Measurements from ENCODE around the gene KATNB1. TPM values are rescaled to one million over a fixed set of nuclear protein-coding genes. Genes with fewer than 3 reads are reported as not detected.

The KATNB1 gene
- total RNA-seq, 1 experiment from 2014 or later = 8.1 TPM

DNA sequence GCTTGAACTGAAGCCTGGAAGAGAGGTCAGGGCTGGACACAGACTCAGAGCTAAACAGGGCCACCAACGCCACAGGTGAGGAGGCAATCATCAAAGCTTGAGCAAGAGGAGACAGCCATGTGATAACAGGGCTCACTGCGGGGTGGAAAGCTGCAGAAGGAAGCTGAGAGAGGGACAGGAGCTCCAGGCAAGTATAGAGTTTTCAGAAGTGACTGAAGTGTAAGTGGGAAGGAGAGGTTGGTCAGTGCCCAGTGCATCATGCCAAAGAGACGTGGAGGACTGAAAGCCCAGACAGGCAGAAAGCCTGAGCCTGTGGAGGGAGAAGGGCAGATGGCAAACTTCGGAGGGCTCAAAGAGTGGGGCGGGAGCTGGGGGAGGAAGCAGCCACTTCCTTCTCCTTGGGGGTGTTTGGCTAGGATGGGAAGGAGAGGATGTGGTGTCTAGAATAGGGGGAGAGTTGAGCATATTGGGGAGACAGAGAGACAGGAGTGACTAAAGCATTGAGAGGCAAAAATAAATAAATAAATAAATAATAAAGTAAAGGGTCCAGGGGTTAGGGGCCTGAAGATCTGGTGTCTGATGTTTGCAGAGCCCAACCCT lies 64.1 kb downstream of the KATNB1 start:
- Histone ChIP-seq H3K4me1 (ENCODE audit: control insufficient read depth, insufficient read depth, low read length) (peaks cover 37% of the 10 kb centered on the region), H3K27me3 (ENCODE audit: control insufficient read depth, insufficient read depth, low read length) (no peaks in the 10 kb centered on the region), H3K9me3 (ENCODE audit: control insufficient read depth, insufficient read depth, low read depth, low read length) (no peaks in the 10 kb centered on the region), H3K36me3 (ENCODE audit: control insufficient read depth, insufficient read depth, low read length) (no peaks in the 10 kb centered on the region), H3K4me3 (ENCODE audit: low read depth in 2 of 2, low read length in 2 of 2) (no peak overlapping the region), H3K27ac (ENCODE audit: low read length) (peak overlapping the region; percentile 82; the same call in 1 of the 2 replicates)
- ChIA-PET POLR2A (no interaction called here), CTCF (no interaction called here)
- no peak for ATAC-seq
- TF ChIP-seq SIN3A (IDR thresholded peaks at IDR 0.05; ENCODE audit: borderline replicate concordance, insufficient read depth, low read depth, low read length) (no peak), TCF7L2 (IDR thresholded peaks at IDR 0.05; ENCODE audit: low read depth, low read length) (no peak)
- TF ChIP-seq, protein P1, sequence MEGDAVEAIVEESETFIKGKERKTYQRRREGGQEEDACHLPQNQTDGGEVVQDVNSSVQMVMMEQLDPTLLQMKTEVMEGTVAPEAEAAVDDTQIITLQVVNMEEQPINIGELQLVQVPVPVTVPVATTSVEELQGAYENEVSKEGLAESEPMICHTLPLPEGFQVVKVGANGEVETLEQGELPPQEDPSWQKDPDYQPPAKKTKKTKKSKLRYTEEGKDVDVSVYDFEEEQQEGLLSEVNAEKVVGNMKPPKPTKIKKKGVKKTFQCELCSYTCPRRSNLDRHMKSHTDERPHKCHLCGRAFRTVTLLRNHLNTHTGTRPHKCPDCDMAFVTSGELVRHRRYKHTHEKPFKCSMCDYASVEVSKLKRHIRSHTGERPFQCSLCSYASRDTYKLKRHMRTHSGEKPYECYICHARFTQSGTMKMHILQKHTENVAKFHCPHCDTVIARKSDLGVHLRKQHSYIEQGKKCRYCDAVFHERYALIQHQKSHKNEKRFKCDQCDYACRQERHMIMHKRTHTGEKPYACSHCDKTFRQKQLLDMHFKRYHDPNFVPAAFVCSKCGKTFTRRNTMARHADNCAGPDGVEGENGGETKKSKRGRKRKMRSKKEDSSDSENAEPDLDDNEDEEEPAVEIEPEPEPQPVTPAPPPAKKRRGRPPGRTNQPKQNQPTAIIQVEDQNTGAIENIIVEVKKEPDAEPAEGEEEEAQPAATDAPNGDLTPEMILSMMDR (IDR thresholded peaks at IDR 0.05) = no peak
- DNase-seq (ENCODE audit: low read depth, low spot score) = no peak
- in situ Hi-C loops (cut with HindIII; ENCODE audit: low pct_unique_long_range_greater_than_20kb, low sequenced_read_pairs) = no loop called here
- intact Hi-C loops (cut with micrococcal nuclease; ENCODE audit: unreplicated experiment) = no loop called here
- BruUV-seq (replicated peaks) = no TSS peak

DNA sequence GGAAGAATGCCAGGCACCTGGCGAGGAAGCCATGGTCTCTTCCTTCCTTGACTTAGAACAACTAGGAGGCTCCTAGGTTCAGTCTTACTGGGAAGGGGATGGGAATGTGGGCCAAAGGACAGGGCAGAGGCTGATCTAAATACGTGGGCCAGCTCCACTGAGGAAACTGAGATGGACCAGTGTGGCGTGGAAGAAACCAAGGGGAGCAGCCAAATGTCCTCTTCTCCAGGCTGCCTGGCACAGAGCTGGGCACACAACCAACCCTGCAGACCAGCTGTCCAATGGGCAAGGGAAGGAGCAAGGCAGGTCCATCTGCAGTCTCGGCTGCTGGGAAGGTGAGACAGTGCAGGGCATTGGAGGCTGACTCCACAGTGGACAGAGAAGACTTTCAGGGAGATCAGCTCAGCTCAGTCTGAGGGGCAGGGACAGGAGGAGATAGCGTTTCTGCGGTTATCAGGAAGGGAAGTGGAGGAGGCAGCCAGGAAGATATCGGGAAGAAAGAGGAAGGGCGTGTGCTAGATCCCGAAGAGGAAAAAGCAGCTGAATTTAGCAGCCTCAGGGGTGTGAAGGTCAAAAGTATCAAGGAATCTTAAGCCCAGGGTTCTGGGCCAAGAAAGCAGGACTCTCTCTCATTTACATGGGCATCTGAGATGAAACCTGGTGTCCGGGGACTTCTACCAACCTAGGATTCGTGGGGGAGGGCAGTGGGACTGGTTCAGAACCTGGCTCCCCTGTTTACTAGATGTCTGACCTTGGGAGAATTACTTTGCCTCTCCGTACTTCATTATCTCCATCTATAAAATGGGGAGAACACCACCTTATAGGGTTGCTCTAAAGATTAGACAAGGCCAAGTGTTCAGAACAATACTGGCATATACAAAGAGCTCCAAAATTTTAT lies 64.9 kb downstream of the KATNB1 start:
- intact Hi-C loops (cut with micrococcal nuclease; ENCODE audit: unreplicated experiment) = no loop called here
- Histone ChIP-seq H3K27ac (ENCODE audit: low read length) (peak overlapping the region; percentile 82), H3K4me3 (ENCODE audit: low read depth in 2 of 2, low read length in 2 of 2) (peak overlapping the region; percentile 54 to 69), H3K36me3 (ENCODE audit: control insufficient read depth, insufficient read depth, low read length) (no peaks in the 10 kb centered on the region), H3K9me3 (ENCODE audit: control insufficient read depth, insufficient read depth, low read depth, low read length) (no peaks in the 10 kb centered on the region), H3K27me3 (ENCODE audit: control insufficient read depth, insufficient read depth, low read length) (no peaks in the 10 kb centered on the region), H3K4me1 (ENCODE audit: control insufficient read depth, insufficient read depth, low read length) (peaks cover 37% of the 10 kb centered on the region)
- TF ChIP-seq, protein P2, sequence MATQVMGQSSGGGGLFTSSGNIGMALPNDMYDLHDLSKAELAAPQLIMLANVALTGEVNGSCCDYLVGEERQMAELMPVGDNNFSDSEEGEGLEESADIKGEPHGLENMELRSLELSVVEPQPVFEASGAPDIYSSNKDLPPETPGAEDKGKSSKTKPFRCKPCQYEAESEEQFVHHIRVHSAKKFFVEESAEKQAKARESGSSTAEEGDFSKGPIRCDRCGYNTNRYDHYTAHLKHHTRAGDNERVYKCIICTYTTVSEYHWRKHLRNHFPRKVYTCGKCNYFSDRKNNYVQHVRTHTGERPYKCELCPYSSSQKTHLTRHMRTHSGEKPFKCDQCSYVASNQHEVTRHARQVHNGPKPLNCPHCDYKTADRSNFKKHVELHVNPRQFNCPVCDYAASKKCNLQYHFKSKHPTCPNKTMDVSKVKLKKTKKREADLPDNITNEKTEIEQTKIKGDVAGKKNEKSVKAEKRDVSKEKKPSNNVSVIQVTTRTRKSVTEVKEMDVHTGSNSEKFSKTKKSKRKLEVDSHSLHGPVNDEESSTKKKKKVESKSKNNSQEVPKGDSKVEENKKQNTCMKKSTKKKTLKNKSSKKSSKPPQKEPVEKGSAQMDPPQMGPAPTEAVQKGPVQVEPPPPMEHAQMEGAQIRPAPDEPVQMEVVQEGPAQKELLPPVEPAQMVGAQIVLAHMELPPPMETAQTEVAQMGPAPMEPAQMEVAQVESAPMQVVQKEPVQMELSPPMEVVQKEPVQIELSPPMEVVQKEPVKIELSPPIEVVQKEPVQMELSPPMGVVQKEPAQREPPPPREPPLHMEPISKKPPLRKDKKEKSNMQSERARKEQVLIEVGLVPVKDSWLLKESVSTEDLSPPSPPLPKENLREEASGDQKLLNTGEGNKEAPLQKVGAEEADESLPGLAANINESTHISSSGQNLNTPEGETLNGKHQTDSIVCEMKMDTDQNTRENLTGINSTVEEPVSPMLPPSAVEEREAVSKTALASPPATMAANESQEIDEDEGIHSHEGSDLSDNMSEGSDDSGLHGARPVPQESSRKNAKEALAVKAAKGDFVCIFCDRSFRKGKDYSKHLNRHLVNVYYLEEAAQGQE (IDR thresholded peaks at IDR 0.05; ENCODE audit: insufficient read depth in 1 of 2, low read depth in 2 of 2, low read length in 1 of 2) = no peak
- TF ChIP-seq SIN3A (IDR thresholded peaks at IDR 0.05; ENCODE audit: borderline replicate concordance, insufficient read depth, low read depth, low read length) = no peak
- TF ChIP-seq, protein P1 (IDR thresholded peaks at IDR 0.05) = no peak
- TF ChIP-seq POLR2AphosphoS5 (IDR thresholded peaks at IDR 0.05; ENCODE audit: low read depth, low read length) = no peak
- TF ChIP-seq TCF7L2 (IDR thresholded peaks at IDR 0.05; ENCODE audit: low read depth, low read length) = no peak
- in situ Hi-C loops (cut with HindIII; ENCODE audit: low pct_unique_long_range_greater_than_20kb, low sequenced_read_pairs) = no loop called here
- DNase-seq (ENCODE audit: low read depth, low spot score) (no peak), ATAC-seq (no peak)
- ChIA-PET POLR2A (interaction anchor here (0.6 kb wide), 1 partner anchor 547 kb away, joined by 5 read pairs; no protein-coding TSS in a partner anchor), CTCF (interaction anchor here (0.7 kb wide), 1 partner anchor 63 kb away, joined by 3 read pairs; no protein-coding TSS in a partner anchor)
- BruUV-seq (replicated peaks) = no TSS peak
